A549 (cell line): ENCODE data around the gene LRRC7. TPM values are rescaled to one million over a fixed set of nuclear protein-coding genes. Genes with fewer than 3 reads are reported as not detected.

ENCODE experiments used
- ATAC-seq, 2 experiments: fragments of 200-7000 bp in 1 of 2; fragments of >200 bp in 1 of 2; cut with Nextera tagmentation in 1 of 2; cut with Tn5 transposase in 1 of 2; 3 replicates each; pipeline versions ENCODE4 v1.8.0 to v1.9.1; 2018 to 2020; ENCODE audit warnings: mild to moderate bottlenecking in 1 of 2, moderate library complexity in 1 of 2
- CTCF ChIA-PET: fragments of 300-600 bp; sonication (Branson Sonifier 250); formaldehyde crosslinking; extraction: SDS; loops from one replicate; lab custom pipeline; 2021; ENCODE audit warnings: antibody characterized with exemption, inconsistent platforms; lab: Yijun Ruan, JAX
- POLR2A ChIA-PET: fragments of 350-600 bp; formaldehyde crosslinking; extraction: SDS; loops from one replicate; lab custom pipeline; 2021; ENCODE audit warnings: antibody characterized with exemption, inconsistent platforms; lab: Yijun Ruan, JAX
- DNase-seq, 2 experiments: peaks; one replicate each; pipeline versions ENCODE4 v3.0.0 to v3.0.0-alpha.2; 2011 to 2016; ENCODE audit warnings: low read depth in 1 of 2, low spot score in 1 of 2
- FAIRE-seq: peaks from 2 replicates; lab custom pipeline; 2011; peaks lifted over from hg19 to GRCh38; lab: Jason Lieb, UNC
- H3K27ac ChIP-seq, 2 experiments: fragments of >200 bp; sonication (Bioruptor Twin); formaldehyde crosslinking; 3 replicates each; pipeline ENCODE4 v1.5.1; 2016 to 2017
- H3K4me1 ChIP-seq: fragments of >200 bp; sonication (Bioruptor Twin); formaldehyde crosslinking; 3 replicates; pipeline ENCODE4 v1.6.1; 2016
- H3K4me2 ChIP-seq: fragments of >200 bp; sonication (Bioruptor Twin); formaldehyde crosslinking; 3 replicates; pipeline ENCODE4 v1.6.1; 2016
- H3K4me3 ChIP-seq: fragments of >200 bp; sonication (Bioruptor Twin); formaldehyde crosslinking; 3 replicates; pipeline ENCODE4 v1.5.1; 2016
- H3K9me3 ChIP-seq: fragments of >200 bp; sonication (Bioruptor Twin); formaldehyde crosslinking; 3 replicates; pipeline ENCODE4 v1.6.1; 2016
- CHD4 ChIP-seq: fragments of 200-600 bp; sonication (generic); IDR thresholded peaks from 2 replicates; pipeline ENCODE4 v1.6.1; 2016; ENCODE audit warnings: antibody characterized with exemption, mild to moderate bottlenecking, borderline replicate concordance
- EP300 ChIP-seq, 2 experiments: fragments of >200 bp; sonication (Bioruptor Twin); formaldehyde crosslinking; IDR thresholded peaks; 2 replicates in 1 of 2; 3 replicates in 1 of 2; pipeline ENCODE4 v1.6.1; 2016 to 2017
- FOSB ChIP-seq: fragments of 250-450 bp; sonication (Bioruptor Pico); IDR thresholded peaks from 2 replicates; pipeline ENCODE4 v1.5.0; 2020; ENCODE audit warnings: mild to moderate bottlenecking, moderate library complexity
- FOSL2 ChIP-seq, 2 experiments: fragments of 450-650 bp in 1 of 2; fragments of >200 bp in 1 of 2; sonication (Bioruptor Twin) in 1 of 2; formaldehyde crosslinking; IDR thresholded peaks; 2 replicates each; pipeline versions ENCODE4 v1.5.0 to v1.6.1; 2016 to 2020; ENCODE audit warnings: mild to moderate bottlenecking in 1 of 2, moderate library complexity in 1 of 2
- FOXS1 ChIP-seq: fragments of 250-450 bp; sonication (Bioruptor Pico); IDR thresholded peaks from 2 replicates; pipeline ENCODE4 v1.5.0; 2020; ENCODE audit warnings: mild to moderate bottlenecking, moderate library complexity
- HDAC2 ChIP-seq: fragments of 200-600 bp; sonication (generic); IDR thresholded peaks from 2 replicates; pipeline ENCODE4 v1.6.1; 2016
- HOXA7 ChIP-seq: fragments of 250-450 bp; sonication (Bioruptor Pico); IDR thresholded peaks from 2 replicates; pipeline ENCODE4 v1.5.0; 2020; ENCODE audit warnings: mild to moderate bottlenecking, moderate library complexity
- HOXB5 ChIP-seq: fragments of 250-450 bp; sonication (Bioruptor Pico); IDR thresholded peaks from 2 replicates; pipeline ENCODE4 v1.5.0; 2020; ENCODE audit warnings: mild to moderate bottlenecking, moderate library complexity
- KDM1A ChIP-seq: fragments of 200-600 bp; sonication (generic); IDR thresholded peaks from 2 replicates; pipeline ENCODE4 v1.6.1; 2016; ENCODE audit warnings: low read depth, mild to moderate bottlenecking
- MYC ChIP-seq: IDR thresholded peaks from 2 replicates; pipeline ENCODE4 v1.6.1; 2012; ENCODE audit warnings: mild to moderate bottlenecking, inconsistent platforms, low read length, improper control_type of control experiment, borderline replicate concordance
- NPAS2 ChIP-seq: fragments of 250-450 bp; sonication (Bioruptor Pico); IDR thresholded peaks from 2 replicates; pipeline ENCODE4 v1.8.0; 2022; ENCODE audit warnings: mild to moderate bottlenecking, moderate library complexity, borderline replicate concordance
- POLR2A ChIP-seq: IDR thresholded peaks from 2 replicates; pipeline ENCODE4 v1.6.1; 2012; ENCODE audit warnings: mild to moderate bottlenecking, low read length
- POLR2AphosphoS2 ChIP-seq: conservative IDR thresholded peaks from 2 replicates; pipeline ENCODE4 v1.6.1; 2012; ENCODE audit warnings: low read length, improper control_type of control experiment, inconsistent platforms
- RAD21 ChIP-seq, 2 experiments: fragments of >200 bp in 1 of 2; sonication (Bioruptor Twin) in 1 of 2; formaldehyde crosslinking in 1 of 2; IDR thresholded peaks in 1 of 2; conservative IDR thresholded peaks in 1 of 2; 2 replicates in 1 of 2; 3 replicates in 1 of 2; pipeline ENCODE4 v1.6.1; 2012 to 2018; ENCODE audit warnings: inconsistent platforms in 1 of 2
- SREBF2 ChIP-seq: fragments of 450-650 bp; IDR thresholded peaks from 2 replicates; pipeline ENCODE4 v1.6.1; 2014; ENCODE audit warnings: mild to moderate bottlenecking, moderate library complexity
- TFCP2L1 ChIP-seq: fragments of 250-450 bp; sonication (Bioruptor Pico); IDR thresholded peaks from 2 replicates; pipeline ENCODE4 v1.5.0; 2021; ENCODE audit warnings: mild to moderate bottlenecking
- TP53 ChIP-seq: fragments of 250-450 bp; sonication (Bioruptor Pico); IDR thresholded peaks from 2 replicates; pipeline ENCODE4 v1.5.0; 2021; ENCODE audit warnings: mild to moderate bottlenecking, moderate library complexity
- ZFP36 ChIP-seq: fragments of 450-650 bp; IDR thresholded peaks from 2 replicates; pipeline ENCODE4 v1.6.1; 2014; ENCODE audit warnings: borderline replicate concordance; ENCODE audit not compliant: partially characterized antibody
- ZNF302 ChIP-seq: fragments of 250-450 bp; sonication (Bioruptor Pico); IDR thresholded peaks from 2 replicates; pipeline ENCODE4 v1.9.0; 2021; ENCODE audit warnings: inconsistent platforms, mild to moderate bottlenecking, moderate library complexity
- WGBS: methylation state at CpG from one replicate; pipeline ENCODE4 v1.1.6; 2017; ENCODE audit errors: missing lambda C conversion rate; 5-methylcytosine and 5-hydroxymethylcytosine counted together
- polyA plus RNA-seq, 4 experiments: library from polyadenylated mRNA; depleted of rRNA in 3 of 4; stranded (reverse); fragments of >200 nt; fragmentation: RNase III in 1 of 4; extraction: RNeasy Plus Mini Kit Qiagen cat#74134 plus additional on column Dnase treatment in 1 of 4; gene quantifications; 2 replicates in 3 of 4; 3 replicates in 1 of 4; pipeline ENCODE4 v1.2.3, GENCODE V29; 2011 to 2017
- TF ChIP-seq, protein P1 (sequence below): fragments of 150-350 bp; IDR thresholded peaks from 2 replicates; pipeline ENCODE4 v1.6.1; 2014; ENCODE audit warnings: low read depth, mild to moderate bottlenecking, low read length
- TF ChIP-seq, protein P2 (sequence below): fragments of >200 bp; sonication (Bioruptor Twin); formaldehyde crosslinking; IDR thresholded peaks from 2 replicates; pipeline ENCODE4 v1.6.1; 2016
- TF ChIP-seq, protein P3 (sequence below): IDR thresholded peaks from 2 replicates; pipeline ENCODE4 v1.6.1; 2012
- TF ChIP-seq, protein P4 (sequence below): IDR thresholded peaks from 2 replicates; pipeline ENCODE4 v1.6.1; 2012
- TF ChIP-seq, protein P5 (sequence below): fragments of >200 bp; sonication (Bioruptor Twin); formaldehyde crosslinking; IDR thresholded peaks from 3 replicates; pipeline ENCODE4 v1.6.1; 2016

LRRC7 gene
- polyA plus RNA-seq, 2 of the 4 experiments (the other 2 are of a cell fraction), result not detected

DNA sequence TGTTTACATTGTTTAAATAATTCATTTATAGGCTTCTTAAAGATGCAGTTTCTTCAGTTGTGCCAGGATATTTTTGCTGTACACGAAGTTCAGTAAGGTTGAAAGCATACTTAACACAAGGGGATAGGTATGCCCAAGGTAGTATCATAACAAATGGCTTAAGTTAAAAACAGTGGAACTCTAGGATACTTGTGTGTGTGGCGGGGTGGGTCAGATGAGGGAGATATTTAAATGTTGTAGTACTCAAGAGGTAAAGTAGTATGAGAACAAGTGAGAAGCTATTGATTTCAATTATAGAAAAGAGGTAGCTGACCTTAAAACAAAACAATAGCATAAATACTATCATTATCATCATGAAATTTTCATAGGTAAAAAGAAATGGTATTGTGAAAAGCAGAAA is 6.2 kb downstream of the LRRC7 start (continued):
- TF ChIP-seq HOXB5 (CRISPR knock-in tag), result no peak
- TF ChIP-seq, all 56 proteins: peak for 0

DNA sequence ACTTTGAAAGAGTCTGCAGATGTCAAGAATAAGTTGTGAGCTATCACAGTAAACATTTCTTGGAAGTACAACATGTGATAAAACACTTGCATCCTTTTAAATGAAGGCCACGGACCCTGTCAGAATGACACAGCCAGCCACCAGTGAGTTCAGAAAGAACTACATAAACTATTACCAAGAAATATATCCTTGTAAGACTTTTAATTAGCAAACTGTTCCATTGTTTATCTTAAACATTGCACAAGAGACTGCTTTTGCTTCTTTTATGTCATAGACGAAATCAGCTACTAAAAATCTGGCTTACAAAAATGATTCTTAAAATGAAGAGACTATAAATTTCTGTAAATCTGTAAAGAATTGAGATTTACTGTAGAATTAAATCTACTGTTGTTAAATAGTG is 17.9 kb downstream of the LRRC7 start:
- Histone ChIP-seq H3K27ac (no peak overlapping the region), H3K4me2 (no peak overlapping the region), H3K4me3 (no peak overlapping the region), H3K4me1 (no peaks in the 10 kb centered on the region), H3K9me3 (no peaks in the 10 kb centered on the region)
- ChIA-PET POLR2A (no interaction called here), CTCF (no interaction called here)
- FAIRE-seq (no peak), ATAC-seq (no peak), DNase-seq (no peak)
- TF ChIP-seq KDM1A (no peak), FOSL2 (IDR thresholded peaks at IDR 0.05) (no peak), FOSL2 (CRISPR knock-in tag; IDR thresholded peaks at IDR 0.05) (no peak), ZNF302 (no peak), POLR2AphosphoS2 (no peak), HOXB5 (CRISPR knock-in tag) (no peak), TFCP2L1 (CRISPR knock-in tag) (no peak)
- WGBS, result 3% methylated on average over 2 of the region's 2 CpGs

DNA sequence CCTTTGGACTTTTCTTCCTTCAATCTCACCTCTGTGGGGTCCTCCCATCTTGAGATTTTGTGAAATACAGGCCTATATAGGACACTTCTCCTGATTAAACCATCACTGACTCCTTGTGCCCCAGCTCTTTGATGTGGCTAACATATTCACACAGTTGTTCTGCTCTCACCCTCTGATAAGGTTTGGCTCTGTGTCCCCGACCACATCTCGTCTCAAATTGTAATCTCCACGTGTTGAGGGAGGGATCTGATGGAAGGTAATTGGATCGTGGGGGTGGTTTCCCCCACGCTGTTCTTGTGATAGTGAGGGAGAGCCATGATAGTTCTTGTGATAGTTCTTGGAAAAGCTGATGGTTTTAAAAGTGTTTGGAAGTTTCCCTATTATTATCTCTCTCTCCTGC is 19.7 kb downstream of the LRRC7 start:
- Histone ChIP-seq H3K4me2 (no peak overlapping the region), H3K27ac (no peak overlapping the region), H3K4me1 (no peaks in the 10 kb centered on the region), H3K4me3 (no peak overlapping the region), H3K9me3 (no peaks in the 10 kb centered on the region)
- ChIA-PET CTCF (no interaction called here), POLR2A (no interaction called here)
- no peak for TF ChIP-seq CHD4
- TF ChIP-seq EP300 (IDR thresholded peaks at IDR 0.05), result no peak
- no peak for TF ChIP-seq KDM1A
- no peak for TF ChIP-seq HOXA7 (CRISPR knock-in tag)
- no peak for TF ChIP-seq ZFP36
- no peak for TF ChIP-seq FOXS1 (CRISPR knock-in tag)
- TF ChIP-seq POLR2AphosphoS2, result no peak
- no peak for TF ChIP-seq POLR2A
- TF ChIP-seq, protein P1, sequence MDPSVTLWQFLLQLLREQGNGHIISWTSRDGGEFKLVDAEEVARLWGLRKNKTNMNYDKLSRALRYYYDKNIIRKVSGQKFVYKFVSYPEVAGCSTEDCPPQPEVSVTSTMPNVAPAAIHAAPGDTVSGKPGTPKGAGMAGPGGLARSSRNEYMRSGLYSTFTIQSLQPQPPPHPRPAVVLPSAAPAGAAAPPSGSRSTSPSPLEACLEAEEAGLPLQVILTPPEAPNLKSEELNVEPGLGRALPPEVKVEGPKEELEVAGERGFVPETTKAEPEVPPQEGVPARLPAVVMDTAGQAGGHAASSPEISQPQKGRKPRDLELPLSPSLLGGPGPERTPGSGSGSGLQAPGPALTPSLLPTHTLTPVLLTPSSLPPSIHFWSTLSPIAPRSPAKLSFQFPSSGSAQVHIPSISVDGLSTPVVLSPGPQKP, result no peak
- TF ChIP-seq, protein P2, sequence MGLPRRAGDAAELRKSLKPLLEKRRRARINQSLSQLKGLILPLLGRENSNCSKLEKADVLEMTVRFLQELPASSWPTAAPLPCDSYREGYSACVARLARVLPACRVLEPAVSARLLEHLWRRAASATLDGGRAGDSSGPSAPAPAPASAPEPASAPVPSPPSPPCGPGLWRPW, result no peak
- TF ChIP-seq TP53, result no peak
- no peak for TF ChIP-seq HDAC2
- TF ChIP-seq SREBF2, result no peak
- TF ChIP-seq, protein P3, sequence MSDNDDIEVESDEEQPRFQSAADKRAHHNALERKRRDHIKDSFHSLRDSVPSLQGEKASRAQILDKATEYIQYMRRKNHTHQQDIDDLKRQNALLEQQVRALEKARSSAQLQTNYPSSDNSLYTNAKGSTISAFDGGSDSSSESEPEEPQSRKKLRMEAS, result no peak
- TF ChIP-seq, protein P4, sequence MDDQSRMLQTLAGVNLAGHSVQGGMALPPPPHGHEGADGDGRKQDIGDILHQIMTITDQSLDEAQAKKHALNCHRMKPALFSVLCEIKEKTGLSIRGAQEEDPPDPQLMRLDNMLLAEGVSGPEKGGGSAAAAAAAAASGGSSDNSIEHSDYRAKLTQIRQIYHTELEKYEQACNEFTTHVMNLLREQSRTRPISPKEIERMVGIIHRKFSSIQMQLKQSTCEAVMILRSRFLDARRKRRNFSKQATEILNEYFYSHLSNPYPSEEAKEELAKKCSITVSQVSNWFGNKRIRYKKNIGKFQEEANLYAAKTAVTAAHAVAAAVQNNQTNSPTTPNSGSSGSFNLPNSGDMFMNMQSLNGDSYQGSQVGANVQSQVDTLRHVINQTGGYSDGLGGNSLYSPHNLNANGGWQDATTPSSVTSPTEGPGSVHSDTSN, result no peak
- TF ChIP-seq NPAS2 (CRISPR knock-in tag), result no peak
- no peak for FAIRE-seq
- DNase-seq, result no peak
- WGBS, result 0% methylated on average over 5 of the region's 5 CpGs
- ATAC-seq, result no peak

DNA sequence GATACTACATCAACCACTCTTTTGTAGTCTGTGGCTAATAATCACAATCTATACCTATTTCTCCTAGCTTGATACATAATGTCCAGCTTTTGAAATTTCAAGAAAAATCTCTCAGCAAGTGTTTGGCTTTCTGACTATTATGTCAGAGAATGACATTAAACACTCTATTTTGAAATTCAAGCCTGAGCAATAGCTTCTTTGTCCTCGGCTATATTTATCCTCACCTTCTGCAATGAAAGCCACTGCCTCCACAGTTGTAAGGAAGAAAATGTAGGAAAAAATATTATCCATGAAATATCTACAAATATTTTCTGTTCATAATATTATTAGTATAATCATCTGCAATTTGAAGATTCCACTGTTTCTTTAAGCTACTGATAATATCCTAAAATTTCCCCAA is 22.1 kb downstream of the LRRC7 start:
- Histone ChIP-seq H3K27ac (no peak overlapping the region), H3K4me2 (no peak overlapping the region), H3K4me3 (no peak overlapping the region), H3K4me1 (no peaks in the 10 kb centered on the region), H3K9me3 (no peaks in the 10 kb centered on the region)
- WGBS, result 0% methylated on average over 1 of the region's 1 CpG
- DNase-seq (no peak), FAIRE-seq (no peak), ATAC-seq (no peak)
- ChIA-PET POLR2A (no interaction called here), CTCF (no interaction called here)
- TF ChIP-seq NPAS2 (CRISPR knock-in tag), result no peak
- no peak for TF ChIP-seq SREBF2
- TF ChIP-seq, protein P1, result no peak
- no peak for TF ChIP-seq RAD21 (conservative IDR thresholded peaks at IDR 0.05 in 1 of 2, IDR thresholded peaks at IDR 0.05 in 1 of 2)
- TF ChIP-seq FOSB (CRISPR knock-in tag), result no peak
- TF ChIP-seq FOXS1 (CRISPR knock-in tag), result no peak
- TF ChIP-seq MYC, result no peak
- TF ChIP-seq EP300 (IDR thresholded peaks at IDR 0.05), result no peak
- TF ChIP-seq, protein P5, sequence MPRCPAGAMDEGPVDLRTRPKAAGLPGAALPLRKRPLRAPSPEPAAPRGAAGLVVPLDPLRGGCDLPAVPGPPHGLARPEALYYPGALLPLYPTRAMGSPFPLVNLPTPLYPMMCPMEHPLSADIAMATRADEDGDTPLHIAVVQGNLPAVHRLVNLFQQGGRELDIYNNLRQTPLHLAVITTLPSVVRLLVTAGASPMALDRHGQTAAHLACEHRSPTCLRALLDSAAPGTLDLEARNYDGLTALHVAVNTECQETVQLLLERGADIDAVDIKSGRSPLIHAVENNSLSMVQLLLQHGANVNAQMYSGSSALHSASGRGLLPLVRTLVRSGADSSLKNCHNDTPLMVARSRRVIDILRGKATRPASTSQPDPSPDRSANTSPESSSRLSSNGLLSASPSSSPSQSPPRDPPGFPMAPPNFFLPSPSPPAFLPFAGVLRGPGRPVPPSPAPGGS, result no peak
